HepG2 (cell line): ENCODE measurements around the gene VPS18. TPM values are rescaled to one million over a fixed set of nuclear protein-coding genes. Genes with fewer than 3 reads are reported as not detected.

Experiments used
- BCL6 ChIP-seq: IDR thresholded peaks from 2 replicates; pipeline ENCODE4 v1.6.1; 2016; ENCODE audit warnings: missing genetic modification reagents, missing compliant biosample characterization
- CENPX ChIP-seq: sonication (generic); formaldehyde crosslinking; IDR thresholded peaks from 2 replicates; pipeline ENCODE4 v1.9.0; 2021; ENCODE audit warnings: mild to moderate bottlenecking, missing genetic modification reagents, moderate library complexity
- ETV6 ChIP-seq: sonication (generic); formaldehyde crosslinking; conservative IDR thresholded peaks from 2 replicates; pipeline ENCODE4 v1.4.0; 2020; ENCODE audit warnings: missing genetic modification reagents
- HMGXB4 ChIP-seq, 2 experiments: sonication (generic) in 1 of 2; formaldehyde crosslinking in 1 of 2; IDR thresholded peaks; 2 replicates each; pipeline versions ENCODE4 v1.4.0 to v1.6.1; 2018 to 2020; ENCODE audit warnings: missing genetic modification reagents in 2 of 2, borderline replicate concordance in 1 of 2, low read depth in 1 of 2, mild to moderate bottlenecking in 1 of 2, missing biosample characterization in 1 of 2
- JARID2 ChIP-seq: sonication (generic); formaldehyde crosslinking; IDR thresholded peaks from 2 replicates; pipeline ENCODE4 v1.8.1; 2023; ENCODE audit warnings: missing genetic modification reagents, inconsistent platforms; ENCODE audit not compliant: insufficient replicate concordance
- KDM2A ChIP-seq: sonication (generic); formaldehyde crosslinking; IDR thresholded peaks from 2 replicates; pipeline ENCODE4 v1.4.0; 2020; ENCODE audit warnings: low read depth, missing genetic modification reagents, borderline replicate concordance
- KDM5B ChIP-seq: sonication (generic); formaldehyde crosslinking; IDR thresholded peaks from 2 replicates; pipeline ENCODE4 v1.4.0; 2020; ENCODE audit warnings: missing genetic modification reagents, mild to moderate bottlenecking, borderline replicate concordance
- PPARG ChIP-seq: conservative IDR thresholded peaks from 2 replicates; pipeline ENCODE4 v1.6.1; 2016; ENCODE audit warnings: missing biosample characterization, missing genetic modification reagents
- RARG ChIP-seq: sonication (generic); formaldehyde crosslinking; IDR thresholded peaks from 2 replicates; pipeline ENCODE4 v1.4.0; 2020; ENCODE audit warnings: low read depth, mild to moderate bottlenecking, missing genetic modification reagents
- SKI ChIP-seq: fragments of 450-650 bp; IDR thresholded peaks from one replicate; pipeline ENCODE4 v1.6.1; 2018; ENCODE audit warnings: mild to moderate bottlenecking; ENCODE audit not compliant: partially characterized antibody
- SUZ12 ChIP-seq: fragments of 150-350 bp; IDR thresholded peaks from 2 replicates; pipeline ENCODE4 v1.6.1; 2014; ENCODE audit warnings: low read depth, low read length
- THYN1 ChIP-seq: sonication (generic); formaldehyde crosslinking; IDR thresholded peaks from 2 replicates; pipeline ENCODE4 v1.8.1; 2023; ENCODE audit warnings: low read depth, mild to moderate bottlenecking, moderate library complexity, missing genetic modification reagents, borderline replicate concordance
- ZBTB21 ChIP-seq: sonication (generic); formaldehyde crosslinking; IDR thresholded peaks from 2 replicates; pipeline ENCODE4 v1.4.0; 2020; ENCODE audit warnings: missing genetic modification reagents
- ZFP91 ChIP-seq: sonication (generic); formaldehyde crosslinking; IDR thresholded peaks from 2 replicates; pipeline ENCODE4 v1.9.0; 2022; ENCODE audit warnings: missing genetic modification reagents, mild to moderate bottlenecking, borderline replicate concordance
- ZMYM3 ChIP-seq: sonication (generic); formaldehyde crosslinking; IDR thresholded peaks from 2 replicates; pipeline ENCODE4 v1.5.1; 2020; ENCODE audit warnings: mild to moderate bottlenecking, missing genetic modification reagents
- ZNF280B ChIP-seq: sonication (generic); formaldehyde crosslinking; IDR thresholded peaks from 2 replicates; pipeline ENCODE4 v1.5.0; 2020; ENCODE audit warnings: missing genetic modification reagents, mild to moderate bottlenecking, borderline replicate concordance
- ZNF282 ChIP-seq: fragments of 450-650 bp; IDR thresholded peaks from 2 replicates; pipeline ENCODE4 v1.6.1; 2018; ENCODE audit not compliant: partially characterized antibody
- ZNF292 ChIP-seq: sonication (generic); formaldehyde crosslinking; IDR thresholded peaks from 2 replicates; pipeline ENCODE4 v1.8.1; 2022; ENCODE audit warnings: mild to moderate bottlenecking, low read depth, missing genetic modification reagents, borderline replicate concordance
- ZNF704 ChIP-seq: sonication (generic); formaldehyde crosslinking; IDR thresholded peaks from 2 replicates; pipeline ENCODE4 v1.8.1; 2023; ENCODE audit warnings: mild to moderate bottlenecking, inconsistent platforms, moderate library complexity, missing genetic modification reagents, borderline replicate concordance
- ZNF740 ChIP-seq: sonication (generic); formaldehyde crosslinking; IDR thresholded peaks from 2 replicates; pipeline ENCODE4 v1.4.0; 2020; ENCODE audit warnings: missing genetic modification reagents
- ZNF75D ChIP-seq: sonication (generic); formaldehyde crosslinking; IDR thresholded peaks from 2 replicates; pipeline ENCODE4 v1.8.1; 2023; ENCODE audit warnings: missing genetic modification reagents, mild to moderate bottlenecking, borderline replicate concordance
- polyA plus RNA-seq, 8 experiments: library from polyadenylated mRNA; depleted of rRNA in 3 of 8; stranded (reverse) in 7 of 8; unstranded in 1 of 8; fragments of >200 nt; fragmentation: Illumina TruSeq in 4 of 8; extraction: Trizol in 4 of 8; gene quantifications; 2 replicates each; pipeline versions ENCODE4 v1.2.1 to v1.2.3, GENCODE V29; 2011 to 2016; ENCODE audit warnings: low read depth in 4 of 8, missing spikeins in 1 of 8, mixed read lengths in 1 of 8; ENCODE audit not compliant: insufficient read depth in 1 of 8
- total RNA-seq, 5 experiments: library from RNA; depleted of rRNA; stranded (reverse); fragments of >200 nt; fragmentation: Illumina TruSeq; extraction: Trizol; gene quantifications; 2 replicates each; pipeline ENCODE4 v1.2.3, GENCODE V29; 2016; ENCODE audit warnings: low read depth in 1 of 5

The VPS18 gene
- total and polyA plus RNA-seq, 2 of the 13 experiments (the other 11 are each of a cell fraction or from before 2014, with no cell fraction given), result 5.8 to 17.0 TPM

GRCh38 chr15:40930430-40931299 is 36.4 kb downstream of the VPS18 start (continued):
- 0 out of 2 replicates have a peak, but pooled peaks have one; percentile 24 for TF ChIP-seq ZNF280B (CRISPR knock-in tag)
- TF ChIP-seq ZBTB21 (CRISPR knock-in tag), result no peak
- no peak for TF ChIP-seq CENPX (CRISPR knock-in tag)
- peak; percentile 74 for TF ChIP-seq ZMYM3
- no peak for TF ChIP-seq THYN1 (CRISPR knock-in tag)
- TF ChIP-seq ZNF740, result peak; percentile 40; the same call in 1 of the 2 replicates
- TF ChIP-seq PPARG, result no peak
- no peak for TF ChIP-seq ZNF75D
- TF ChIP-seq HMGXB4 (CRISPR knock-in tag; IDR thresholded peaks at IDR 0.05; ENCODE audit: borderline replicate concordance in 1 of 2, low read depth in 1 of 2), result peak in 1 of 2 experiments; percentile 87; a peak in 2 of 4 replicates
- TF ChIP-seq ZFP91, result no peak; the same call in 1 of the 2 replicates
- TF ChIP-seq SUZ12, result no peak
- no peak for TF ChIP-seq ZNF282
- peak; percentile 15; the same call in 1 of the 2 replicates for TF ChIP-seq KDM5B (CRISPR knock-in tag)
- TF ChIP-seq KDM2A (CRISPR knock-in tag), result peak; percentile 84
- TF ChIP-seq RARG (CRISPR knock-in tag), result no peak
- no peak for TF ChIP-seq JARID2 (CRISPR knock-in tag)
- TF ChIP-seq ZNF704 (CRISPR knock-in tag), result no peak
- peak; percentile 60; the same call in 1 of the 2 replicates for TF ChIP-seq ZNF292 (CRISPR knock-in tag)
- no peak for TF ChIP-seq ETV6 (CRISPR knock-in tag)
- no peak for TF ChIP-seq SKI
- 0 out of 2 replicates have a peak, but pooled peaks have one; percentile 23 for TF ChIP-seq BCL6 (CRISPR knock-in tag)
